Measurements from ENCODE around the gene PCYT2.
A peak's percentile ranks its signal among the peaks of the same experiment; 100 is the strongest.

PCYT2 gene

DNA sequence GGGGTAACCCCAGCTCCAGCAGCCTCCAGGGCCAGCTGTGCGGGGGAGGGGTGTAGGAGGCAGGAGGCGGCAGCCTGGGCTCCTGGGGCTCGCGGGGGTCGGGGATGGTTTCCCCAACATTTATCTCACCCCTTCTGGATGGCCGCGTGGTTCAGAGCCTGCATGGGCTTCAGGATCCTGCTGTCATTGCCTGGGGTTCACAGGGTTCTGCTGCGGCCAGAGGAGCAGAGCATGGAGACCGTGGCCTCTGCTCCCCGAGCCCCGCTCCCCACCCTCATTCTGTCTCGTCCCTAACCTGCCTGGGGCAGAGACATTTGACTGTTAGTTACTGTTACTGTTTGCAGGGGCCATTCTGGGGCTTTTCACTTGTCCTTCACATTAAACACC is 31.0 kb upstream of the PCYT2 start:
- DNase-seq: no peak

DNA sequence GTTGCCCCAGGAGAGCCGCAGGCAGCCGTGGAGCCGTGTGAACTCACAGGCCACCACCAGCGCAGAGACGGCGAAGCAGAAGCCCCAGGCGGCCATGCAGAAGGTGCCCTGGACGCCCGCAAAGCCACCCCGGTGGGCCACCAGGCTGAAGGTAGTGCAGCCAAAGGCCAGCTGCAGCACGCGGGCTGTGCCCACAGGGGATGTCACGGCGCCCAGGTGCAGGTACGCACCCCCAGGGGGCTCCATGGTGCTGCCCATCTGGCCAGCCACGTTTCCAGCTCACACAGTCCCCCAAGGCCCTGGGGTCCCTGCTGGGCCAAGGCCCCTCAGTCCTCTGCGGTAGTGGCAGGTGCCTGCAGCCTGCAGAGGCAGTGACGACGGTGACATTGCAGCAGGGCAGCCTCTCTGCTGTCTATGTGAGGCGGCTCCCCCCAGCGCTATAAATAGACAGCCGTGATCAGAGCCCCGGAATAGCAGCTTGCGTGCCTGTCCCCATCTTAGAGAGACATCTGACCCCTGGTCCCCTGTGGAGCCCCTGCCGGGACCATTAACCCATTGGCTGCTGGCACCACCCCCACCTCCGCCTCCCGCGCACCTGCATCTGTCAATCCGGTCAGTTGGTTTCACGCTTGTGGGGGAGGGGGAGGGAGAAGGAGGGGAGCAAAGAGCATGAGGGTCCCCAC is 30.4 kb upstream of the PCYT2 start:
- peak in 1 of 2 experiments; percentile 31 for DNase-seq

DNA sequence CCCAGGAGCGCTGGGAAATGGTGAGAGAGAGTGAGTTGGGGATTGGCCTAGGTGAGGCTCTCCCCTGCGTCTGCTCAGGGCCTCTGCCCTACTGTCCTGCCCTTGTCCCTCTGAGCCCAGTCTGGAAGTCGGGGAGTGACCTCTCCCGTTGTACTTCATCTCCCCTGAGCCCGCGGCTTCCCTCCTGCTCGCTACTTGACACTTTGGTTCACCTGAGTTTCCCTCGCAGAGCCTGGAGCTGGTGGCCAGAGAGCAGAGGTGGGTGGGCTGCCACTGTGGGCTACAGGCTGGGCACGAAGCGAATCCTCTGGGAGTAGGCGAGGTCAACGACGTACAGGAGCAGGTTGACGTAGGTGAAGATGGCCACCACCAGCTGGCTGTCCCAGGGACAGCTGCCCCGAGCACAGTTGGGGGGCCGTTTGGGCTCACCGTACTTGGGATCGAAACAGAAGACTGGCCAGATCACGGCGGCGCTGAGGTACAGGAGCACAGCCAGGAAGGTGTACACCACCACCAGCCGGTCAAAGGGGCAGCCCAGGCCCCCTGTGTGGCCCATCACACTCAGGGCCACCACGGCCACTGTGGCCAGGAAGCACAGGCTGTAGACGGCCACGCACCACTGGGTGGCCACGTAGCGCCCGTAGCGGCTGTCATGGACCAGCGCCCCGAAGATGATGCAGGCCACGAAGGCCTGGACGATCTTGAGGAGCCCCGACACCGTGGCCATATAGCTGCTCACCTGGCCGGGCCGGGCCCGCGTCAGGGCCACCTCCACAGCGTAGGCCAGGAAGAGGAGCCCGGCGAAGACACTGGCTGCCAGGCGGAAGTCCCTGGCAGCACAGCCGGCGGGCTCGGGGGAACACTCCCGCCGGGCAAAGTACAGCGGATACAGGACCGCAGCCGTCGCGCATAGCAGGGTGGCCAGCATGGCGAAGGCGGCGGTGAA is 29.6 kb upstream of the PCYT2 start:
- no peak for DNase-seq

DNA sequence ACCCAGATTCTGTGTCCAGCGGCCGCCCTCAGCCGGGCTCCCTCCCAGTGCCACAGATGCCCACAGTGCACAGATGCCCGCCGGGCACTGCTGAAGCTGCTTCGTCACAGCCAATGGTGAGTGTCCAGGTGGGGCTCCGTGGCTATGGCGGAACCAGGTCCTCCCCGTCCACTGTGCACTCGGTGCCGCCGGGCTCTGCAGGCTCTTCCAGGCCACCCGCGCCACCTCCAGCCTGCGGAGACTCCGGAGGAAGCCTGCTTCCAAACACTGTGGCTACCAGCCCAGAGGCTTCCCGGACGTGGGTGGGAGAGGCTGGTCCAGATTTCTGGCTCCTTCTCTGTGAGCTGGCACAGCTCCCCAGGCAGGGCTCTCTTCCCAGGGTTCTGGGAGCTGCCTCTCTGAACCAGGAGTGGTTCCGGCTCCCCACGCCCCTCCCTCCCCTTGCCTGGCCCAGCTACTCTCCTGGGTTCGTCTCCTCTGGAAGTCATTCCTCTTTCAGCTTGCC is 28.7 kb upstream of the PCYT2 start:
- DNase-seq: no peak

DNA sequence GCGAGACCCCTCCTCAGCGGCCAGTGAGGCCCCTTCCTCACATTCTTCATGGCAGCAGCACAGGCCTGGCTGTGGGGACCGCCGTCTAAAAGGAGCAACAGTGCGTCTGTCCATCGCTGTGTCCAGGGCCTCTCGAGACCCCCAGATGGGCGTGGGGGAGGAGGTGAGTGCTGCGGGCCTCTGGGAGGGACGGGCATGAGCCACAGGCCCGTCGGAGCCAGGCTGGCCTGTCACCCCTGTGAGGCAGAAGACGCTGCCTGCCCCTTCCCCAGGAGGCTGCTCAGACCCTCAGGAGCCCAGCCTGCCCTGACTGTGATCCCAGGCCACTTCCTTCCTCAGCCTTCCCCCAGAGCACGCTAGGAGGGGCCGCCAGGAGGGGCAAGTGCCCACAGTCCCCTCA is 28.0 kb upstream of the PCYT2 start:
- no peak for DNase-seq

DNA sequence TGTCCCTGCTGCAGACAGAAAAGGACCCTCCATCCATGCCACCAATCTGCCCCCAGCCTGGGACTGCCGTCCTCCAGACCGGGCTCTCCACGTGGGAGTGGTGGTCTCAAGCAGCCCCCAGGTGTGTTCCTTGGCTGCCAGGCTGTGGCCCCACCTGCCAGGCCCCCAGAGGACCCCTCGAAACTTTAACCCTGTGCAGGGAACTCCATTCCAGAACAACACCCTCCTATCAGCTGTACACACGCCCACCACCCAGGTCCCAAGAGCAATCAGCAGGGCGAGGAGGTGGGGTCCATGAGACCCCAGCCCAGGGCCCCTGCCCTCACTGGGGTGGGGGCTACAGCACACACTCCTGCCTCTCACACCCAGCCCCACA is 24.5 kb upstream of the PCYT2 start:
- no peak for DNase-seq

DNA sequence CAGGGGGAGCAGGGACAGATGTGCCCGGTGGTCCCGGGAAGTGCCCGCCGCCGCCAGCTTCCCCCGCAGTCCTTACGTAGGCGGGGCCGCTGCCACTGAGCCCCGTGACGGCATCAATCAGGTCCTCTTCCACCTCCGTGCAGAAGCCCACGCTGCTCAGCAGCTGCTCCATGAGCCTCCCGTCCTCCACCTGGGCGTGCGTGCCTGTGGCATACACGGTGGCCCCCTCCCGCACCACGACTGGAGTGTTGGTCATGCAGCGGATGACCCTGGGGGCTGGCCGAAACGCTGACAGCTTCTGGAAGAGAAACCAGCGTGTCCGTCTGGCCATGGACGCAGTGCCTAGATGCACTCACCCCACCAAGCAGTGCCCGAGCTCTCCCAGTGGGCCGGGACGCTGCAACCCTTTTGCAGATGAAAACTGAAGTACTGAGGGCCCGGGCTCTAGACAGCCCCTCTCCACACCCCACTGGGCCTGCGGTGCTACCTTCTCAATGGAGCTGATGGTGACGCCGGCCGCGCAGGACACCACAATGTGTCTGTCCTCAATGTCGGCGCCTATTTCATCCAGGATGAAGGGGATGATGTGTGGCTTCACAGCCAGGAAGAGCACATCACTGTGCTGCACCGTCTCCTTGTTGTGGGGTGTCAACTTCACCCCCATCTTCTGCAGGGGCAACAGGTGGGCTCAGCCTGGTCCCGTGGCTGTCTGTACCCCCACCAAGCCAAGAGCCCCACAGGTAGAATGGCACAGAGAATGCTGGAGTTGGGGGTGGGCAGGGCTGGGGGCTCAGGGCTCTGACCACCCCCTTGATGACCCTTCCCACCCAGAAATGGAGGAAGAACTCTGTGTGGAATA is 23.9 kb upstream of the PCYT2 start:
- DNase-seq: no peak

DNA sequence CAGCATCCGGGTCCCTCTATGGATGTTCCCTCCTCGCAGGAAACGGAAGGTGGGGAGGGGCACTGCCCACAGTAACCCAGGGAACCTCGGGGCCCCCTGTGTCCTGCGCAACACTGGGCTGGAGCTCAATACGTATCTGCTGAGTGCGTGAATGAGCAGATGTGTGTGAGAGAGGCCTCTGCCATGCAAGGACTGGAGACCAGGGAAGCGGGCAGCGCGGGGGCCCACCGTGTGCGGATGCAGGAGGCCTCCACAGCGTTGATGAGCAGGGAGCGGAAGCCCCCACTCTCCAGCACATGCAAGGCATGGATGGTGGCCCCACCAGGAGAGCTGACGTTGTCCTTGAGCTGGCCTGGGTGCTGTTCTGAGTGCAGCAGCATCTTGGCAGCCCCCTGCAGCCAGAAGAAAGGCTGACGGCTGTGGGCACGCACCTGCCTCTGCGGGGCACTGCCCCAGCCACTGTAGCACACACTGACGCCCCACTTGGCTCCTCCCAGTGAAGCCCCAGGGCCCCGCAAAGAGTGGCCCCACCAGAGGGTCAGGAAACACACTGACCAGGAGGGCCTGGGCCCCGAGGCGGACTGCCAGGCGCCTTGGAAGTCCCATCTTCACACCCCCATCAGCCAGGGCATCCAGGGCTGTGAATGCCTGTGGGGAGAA is 23.0 kb upstream of the PCYT2 start:
- no peak for DNase-seq

DNA sequence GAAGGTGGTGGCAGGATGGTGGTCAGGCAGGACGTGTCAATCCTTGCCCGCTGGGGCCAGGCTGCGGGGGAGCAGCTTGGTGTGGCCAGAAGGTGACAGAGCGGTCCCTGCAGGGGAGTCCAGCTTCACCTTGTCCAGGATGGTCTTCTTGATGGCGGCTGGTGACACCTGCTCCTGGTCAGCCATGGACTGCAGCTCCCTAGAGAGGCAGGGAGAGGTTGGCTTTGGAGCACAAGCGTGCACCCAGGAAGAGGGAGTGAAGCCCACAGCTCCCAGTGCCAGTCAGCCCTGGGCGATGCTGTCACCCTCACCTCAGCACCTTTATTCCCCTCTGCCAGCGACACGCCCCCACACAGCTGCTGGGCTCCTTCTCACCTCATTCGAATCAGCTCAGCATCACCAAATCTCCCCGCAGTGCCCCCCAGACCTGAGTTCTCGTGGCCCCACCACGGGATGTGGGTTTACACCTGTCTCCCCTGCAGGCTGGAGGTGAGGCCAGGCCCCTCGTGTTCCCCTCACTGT is 22.0 kb upstream of the PCYT2 start:
- no peak for DNase-seq

DNA sequence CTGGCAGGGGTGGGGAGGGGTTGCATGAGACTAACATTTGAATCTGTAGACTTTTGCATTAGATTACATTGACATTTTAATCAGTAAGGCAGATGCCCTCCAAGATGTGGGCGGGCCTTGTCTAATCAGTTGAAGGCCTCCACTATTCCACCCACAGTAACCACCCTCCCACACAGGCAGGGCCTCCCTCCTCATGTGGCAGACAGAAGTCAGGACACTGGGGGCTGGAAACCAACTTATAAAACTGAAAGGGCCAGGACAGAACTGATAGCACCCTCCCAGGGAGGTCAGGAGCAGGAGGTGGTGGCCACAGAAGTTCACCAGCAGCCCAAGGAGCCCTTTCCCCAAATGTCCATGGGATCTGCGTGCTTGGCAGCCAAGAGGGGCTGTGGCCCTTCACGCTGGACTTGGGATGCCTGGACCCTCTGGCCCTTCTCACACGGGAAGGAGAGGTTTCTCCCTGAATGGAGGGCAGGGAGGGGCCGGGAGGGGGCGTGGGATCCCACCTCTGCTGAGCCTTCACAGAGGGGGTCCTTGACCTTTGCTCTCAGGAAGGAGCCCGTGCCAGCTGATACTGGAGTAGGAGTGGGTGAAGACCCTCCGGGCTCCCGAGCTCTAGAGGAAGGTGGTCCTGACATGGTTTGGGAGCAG is 21.3 kb upstream of the PCYT2 start:
- no peak for DNase-seq

DNA sequence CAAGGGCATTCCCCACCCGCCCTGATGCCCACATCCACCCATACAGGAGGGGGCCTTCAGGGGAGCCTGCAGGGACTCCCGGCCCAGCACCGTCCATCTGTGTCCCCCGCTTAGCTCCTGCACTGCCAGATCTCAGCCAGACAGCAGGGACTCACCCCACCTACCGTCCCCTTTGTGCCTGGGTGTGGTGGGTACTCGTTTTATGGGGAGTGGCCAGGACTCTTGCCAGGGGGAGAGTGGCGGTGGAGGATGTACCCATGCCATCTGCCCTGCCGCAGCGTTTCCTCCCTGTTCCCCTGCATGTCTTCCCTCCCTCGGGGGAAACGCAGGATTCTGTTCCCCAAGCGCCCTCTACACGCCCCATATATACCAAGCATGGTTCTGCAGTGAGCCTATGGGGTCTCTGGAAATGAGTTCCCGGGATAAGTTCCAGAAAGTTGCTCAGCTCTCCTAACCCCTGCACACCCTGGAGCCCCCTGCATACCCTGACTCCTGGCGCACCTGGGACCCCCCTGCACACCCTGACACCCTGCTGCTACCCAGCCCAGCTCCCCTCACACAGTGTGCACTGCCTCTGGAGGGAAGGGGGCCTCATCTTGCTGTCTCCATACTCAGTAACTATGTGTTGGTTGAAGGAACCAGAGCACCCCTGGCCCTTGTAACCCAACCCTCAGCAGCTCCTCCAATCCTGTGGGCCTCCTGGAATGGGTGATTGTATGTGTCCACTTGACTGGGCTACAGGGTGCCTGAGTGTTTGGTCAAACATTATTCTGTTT is 20.5 kb upstream of the PCYT2 start:
- no peak for DNase-seq

DNA sequence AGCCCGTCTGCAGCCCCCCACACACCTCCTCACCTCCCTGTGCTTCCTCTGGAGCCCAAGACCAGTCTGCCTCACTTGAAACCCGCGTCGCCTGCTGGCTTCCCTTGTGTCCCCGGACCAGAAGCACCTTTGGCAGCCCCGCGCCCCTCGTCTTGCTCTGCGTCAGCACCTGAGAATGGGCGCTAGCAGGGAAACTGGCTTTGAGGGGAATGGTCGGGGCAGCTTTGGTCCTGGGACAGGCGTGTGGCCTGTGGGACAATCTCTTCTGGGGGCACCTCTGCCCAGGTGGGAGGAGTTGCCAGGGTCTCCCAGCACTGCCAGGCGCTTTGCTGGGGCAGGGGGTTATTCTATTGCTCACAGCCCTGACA is 20.0 kb upstream of the PCYT2 start:
- no peak for DNase-seq

DNA sequence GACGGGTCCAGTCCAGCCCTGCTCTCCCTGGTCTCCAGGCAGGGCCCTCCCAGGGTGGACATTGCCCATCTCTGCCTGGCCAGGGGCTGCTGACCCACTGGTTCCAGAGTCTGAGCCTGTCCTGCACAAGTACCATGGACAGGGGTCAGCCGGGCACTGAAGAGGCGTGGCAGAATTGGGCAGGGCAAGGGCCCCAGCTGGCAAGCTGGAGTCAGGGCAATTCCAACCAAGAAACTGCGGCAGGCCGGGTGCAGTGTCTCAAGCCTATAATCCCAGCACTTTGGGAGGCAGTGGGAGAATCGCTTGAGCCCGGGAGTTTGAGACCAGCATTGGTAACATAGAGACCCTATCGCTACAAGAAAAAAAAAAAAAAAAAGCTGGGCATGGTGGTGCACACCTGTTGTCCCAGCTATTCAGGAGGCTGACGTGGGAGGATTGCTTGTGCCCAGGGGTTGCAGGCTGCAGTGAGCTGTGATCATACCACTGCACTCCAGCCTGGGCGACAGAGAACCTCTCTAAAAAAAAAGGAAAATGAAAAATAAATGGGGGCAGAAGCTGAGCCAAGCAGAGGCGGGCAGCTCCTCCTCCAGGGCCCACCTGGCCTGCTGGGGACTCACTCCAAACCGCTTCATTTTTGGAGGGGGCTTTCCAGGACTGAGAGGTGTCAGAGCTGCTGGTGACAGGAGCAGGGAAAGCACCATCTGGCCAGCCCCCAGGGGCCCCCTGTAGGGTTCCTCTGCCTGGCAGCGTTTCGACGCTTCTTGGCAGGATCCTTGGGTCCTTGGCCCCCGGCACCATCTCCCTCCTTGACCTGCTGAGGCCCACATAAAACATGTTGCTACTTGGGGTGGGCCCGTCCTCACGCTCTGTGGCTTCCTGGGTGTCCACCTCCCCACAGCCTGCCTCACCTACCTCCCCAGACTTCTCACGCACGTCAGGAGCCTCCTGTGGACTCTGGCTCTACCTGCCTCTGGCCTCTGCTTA is 19.2 kb upstream of the PCYT2 start:
- no peak for DNase-seq

DNA sequence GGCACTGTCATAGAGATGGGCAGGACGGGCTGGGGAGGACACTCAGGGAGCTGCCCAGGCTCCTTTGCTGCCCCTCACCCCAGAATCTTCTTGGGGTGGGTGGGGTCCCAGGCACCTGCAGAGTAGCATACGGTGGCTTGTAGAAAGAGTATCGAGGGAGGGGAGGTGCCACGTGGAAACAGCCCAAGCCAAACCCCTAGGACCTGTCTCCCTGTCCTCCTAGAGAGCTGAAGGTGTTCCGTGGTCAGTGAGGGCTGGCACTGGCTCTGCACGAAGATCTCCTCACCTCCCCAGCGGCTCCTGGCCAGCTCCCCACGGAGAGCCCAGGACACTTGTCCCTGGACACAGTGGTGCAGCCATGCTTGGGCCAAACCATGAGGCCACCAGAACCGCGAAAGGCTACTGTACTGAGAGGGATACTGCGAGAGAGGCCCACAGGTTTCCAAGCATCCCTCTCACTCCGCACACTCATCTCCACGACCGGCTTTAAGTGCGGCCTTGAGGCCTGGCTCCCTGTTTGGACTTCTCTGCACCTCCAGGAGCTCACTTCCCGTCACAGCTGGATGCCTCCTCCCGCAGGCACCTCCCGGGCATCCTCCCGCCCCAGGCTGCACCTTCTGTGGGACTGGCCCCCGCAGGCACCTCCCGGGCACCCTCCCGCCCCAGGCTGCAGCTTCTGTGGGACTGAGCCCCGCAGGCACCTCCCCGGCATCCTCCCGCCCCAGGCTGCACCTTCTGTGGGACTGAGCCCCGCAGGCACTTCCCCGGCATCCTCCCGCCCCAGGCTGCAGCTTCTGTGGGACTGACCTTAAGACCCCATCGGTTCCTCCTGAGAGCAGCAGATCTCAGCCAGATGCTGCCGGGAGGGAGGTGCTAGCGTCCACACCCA is 18.3 kb upstream of the PCYT2 start:
- DNase-seq: no peak

DNA sequence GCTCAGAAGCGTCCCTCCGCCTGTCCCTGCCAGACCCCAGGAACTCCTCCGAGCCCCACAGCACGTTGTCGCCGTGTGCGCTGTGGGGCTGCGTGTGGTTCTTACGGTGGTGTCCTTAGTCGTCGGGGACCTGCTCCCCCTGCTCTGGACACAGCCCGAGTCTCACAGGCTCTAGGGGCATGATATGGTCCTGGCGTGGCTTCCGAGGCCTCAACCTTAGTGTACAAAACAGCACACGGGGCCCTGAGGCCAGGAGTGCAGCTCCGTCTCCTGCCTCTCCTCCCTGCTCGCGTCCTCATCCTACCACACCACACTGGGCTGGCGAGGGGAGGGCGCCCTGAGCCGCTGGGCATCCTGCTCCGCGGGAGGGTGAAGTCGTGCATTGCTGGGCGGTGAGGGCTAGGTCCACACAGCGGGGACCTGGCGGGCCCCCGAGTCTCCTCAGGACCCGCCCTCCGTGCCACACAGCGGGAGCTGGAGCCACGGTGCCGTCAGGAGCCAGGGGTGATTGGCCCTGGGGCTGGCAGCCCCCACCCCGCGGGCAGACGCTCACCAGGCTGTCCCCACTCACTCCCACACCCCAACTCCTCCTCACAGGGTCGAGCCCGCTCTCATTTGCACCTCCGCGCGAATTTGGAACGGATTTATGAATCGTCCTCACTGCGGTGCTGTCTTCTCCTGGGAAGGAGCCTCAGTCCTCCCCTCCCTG is 17.5 kb upstream of the PCYT2 start:
- peak in 1 of 2 experiments; percentile 48 for DNase-seq

DNA sequence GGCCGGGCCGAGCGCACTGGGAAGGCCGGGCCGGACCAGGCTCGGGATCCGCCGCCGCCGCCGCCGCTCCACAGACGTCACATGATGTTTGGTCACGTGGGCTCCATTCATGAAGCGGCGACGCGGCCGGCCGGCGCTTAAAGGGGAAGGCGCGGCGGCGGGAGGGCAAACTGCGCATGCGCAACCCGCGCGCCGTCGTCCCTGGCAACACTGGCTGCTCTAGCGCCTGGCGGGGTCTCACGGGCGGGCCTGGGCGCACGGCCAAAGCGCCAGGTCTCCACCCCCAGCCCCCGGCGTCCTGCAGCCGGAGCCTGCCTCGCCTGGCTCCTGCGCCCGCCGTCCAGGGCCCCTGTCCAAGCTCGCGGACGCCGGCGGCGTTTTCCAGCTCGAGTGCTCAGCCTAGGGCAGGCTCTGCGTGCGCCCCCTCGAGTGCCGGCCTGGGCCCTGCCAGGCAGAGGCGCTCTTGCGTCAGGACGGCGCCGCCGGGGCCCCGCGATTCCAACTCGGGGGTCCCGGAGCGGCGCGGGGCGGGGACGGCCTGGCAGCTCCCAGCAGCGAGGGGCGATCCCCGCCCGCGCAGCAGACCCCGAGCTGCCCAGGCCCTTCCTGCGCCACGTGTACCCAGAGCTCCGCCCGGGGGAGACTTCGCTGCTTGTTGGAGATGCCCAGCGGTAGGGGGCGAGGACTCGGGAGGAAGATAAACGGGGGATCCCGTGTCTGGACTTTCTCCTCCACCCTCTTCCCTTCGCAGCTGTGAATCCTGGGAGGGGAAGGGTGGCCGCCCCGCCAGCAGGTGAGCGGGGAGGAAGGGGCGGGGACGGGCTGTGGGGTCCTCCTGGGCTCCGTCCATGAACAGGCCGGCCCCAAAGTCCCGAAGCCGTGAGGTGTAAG is 16.7 kb upstream of the PCYT2 start, which contains the start of gene MAFG:
MAFG (minus strand) TSS at position 83 of the 891 bp plus-strand sequence. CDS start 4,550 bp downstream, outside the sequence.
- peak; percentile 95 to 97 for DNase-seq

DNA sequence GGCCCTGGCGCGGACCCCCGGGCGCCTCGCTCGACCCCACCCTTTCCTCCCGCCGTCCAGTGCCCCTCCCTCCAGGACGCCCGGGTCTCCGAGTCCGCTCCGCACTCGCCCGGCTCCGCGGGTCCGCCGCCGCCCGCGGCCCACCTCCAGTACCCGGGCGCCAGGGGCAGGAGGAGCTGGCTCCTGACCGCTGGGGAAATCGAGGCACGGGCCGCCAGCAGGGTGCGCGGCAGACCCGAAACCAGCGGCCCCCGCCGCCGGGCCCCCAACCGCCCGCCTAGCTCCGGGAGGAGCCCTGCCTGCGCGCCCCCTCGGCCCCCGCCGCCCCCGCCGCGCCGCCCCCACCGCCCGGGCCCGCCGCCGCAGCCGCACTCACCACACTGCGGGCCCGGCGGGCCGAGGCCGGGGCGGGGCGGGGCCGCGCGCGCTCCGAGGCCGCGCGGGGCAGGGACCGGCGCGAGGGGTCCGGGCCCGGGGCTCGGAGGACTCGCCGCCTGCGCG is 16.0 kb upstream of the PCYT2 start:
- no peak for DNase-seq

All from SHP77 (cell line).